GM12878 (cell line): Measurements from ENCODE around the gene HNMT. TPM values are rescaled to one million over a fixed set of nuclear protein-coding genes. Genes with fewer than 3 reads are reported as not detected.

Source experiments
- ATAC-seq: fragments of 200-7000 bp; cut with Tn5 transposase; 3 replicates; pipeline ENCODE4 v1.9.1; 2020; ENCODE audit warnings: mild to moderate bottlenecking, moderate library complexity
- BruUV-seq: library from RNA; stranded (reverse); fragments of 400-500 nt; replicated peaks from 2 replicates; lab custom pipeline; 2021; lab: Mats Ljungman, UMichigan
- CTCF ChIA-PET: fragments of 300-600 bp; sonication (Branson Sonifier 250); formaldehyde crosslinking; extraction: SDS; loops from one replicate; lab custom pipeline; 2021; ENCODE audit warnings: inconsistent platforms; lab: Yijun Ruan, JAX
- POLR2A ChIA-PET: fragments of 350-600 bp; formaldehyde crosslinking; extraction: SDS; loops from one replicate; lab custom pipeline; 2021; ENCODE audit warnings: inconsistent platforms; lab: Charles Lee
- RAD21 ChIA-PET: fragments of 300-600 bp; sonication (Branson Sonifier 250); formaldehyde crosslinking; loops from one replicate; lab custom pipeline; 2023; ENCODE audit warnings: antibody characterized with exemption; ENCODE audit not compliant: unreplicated experiment; lab: Charles Lee
- SMC1A ChIA-PET: fragments of 300-600 bp; sonication (Branson Sonifier 250); formaldehyde crosslinking; loops from one replicate; lab custom pipeline; 2023; ENCODE audit not compliant: unreplicated experiment, uncharacterized antibody; lab: Charles Lee
- DNase-seq: peaks from one replicate; pipeline ENCODE4 v3.0.0-alpha.2; 2011; ENCODE audit warnings: low read depth, low spot score
- FAIRE-seq: peaks from 3 replicates; lab custom pipeline; 2011; peaks lifted over from hg19 to GRCh38; lab: Jason Lieb, UNC
- H2AFZ ChIP-seq: 2 replicates; pipeline ENCODE4 v1.6.0; 2011; ENCODE audit warnings: low read depth, low read length, control low read depth; ENCODE audit not compliant: control insufficient read depth
- H3K27ac ChIP-seq: 2 replicates; pipeline ENCODE4 v1.5.1; 2011; ENCODE audit warnings: control low read depth; ENCODE audit not compliant: control insufficient read depth, insufficient read depth
- H3K27me3 ChIP-seq, 2 experiments: replicated peaks in 1 of 2; 2 replicates each; pipeline versions ENCODE4 v1.6.0 to v1.6.1; 2011; ENCODE audit warnings: low read length in 1 of 2; ENCODE audit not compliant: control insufficient read depth in 2 of 2, insufficient read depth in 2 of 2
- H3K36me3 ChIP-seq, 2 experiments: 2 replicates each; pipeline ENCODE4 v1.5.1; 2011; ENCODE audit warnings: low read length in 1 of 2; ENCODE audit not compliant: control insufficient read depth in 2 of 2, insufficient read depth in 2 of 2
- H3K4me1 ChIP-seq: 2 replicates; pipeline ENCODE4 v1.6.1; 2011; ENCODE audit warnings: mild to moderate bottlenecking, low read length, moderate library complexity, mixed read lengths; ENCODE audit not compliant: control insufficient read depth, insufficient read depth
- H3K4me2 ChIP-seq: 2 replicates; pipeline ENCODE4 v1.6.0; 2011; ENCODE audit warnings: control low read depth; ENCODE audit not compliant: control insufficient read depth, insufficient read depth
- H3K4me3 ChIP-seq: fragments of 200-600 bp; sonication (generic); 2 replicates; pipeline ENCODE4 v1.5.1; 2016
- H3K79me2 ChIP-seq: 2 replicates; pipeline ENCODE4 v1.6.0; 2011; ENCODE audit warnings: low read length; ENCODE audit not compliant: control insufficient read depth, insufficient read depth
- H3K9ac ChIP-seq: 2 replicates; pipeline ENCODE4 v1.8.0; 2011; ENCODE audit warnings: low read length, control low read depth, mixed read lengths; ENCODE audit not compliant: control insufficient read depth, insufficient read depth
- H3K9me3 ChIP-seq: replicated peaks from 3 replicates; pipeline ENCODE4 v1.5.1; 2011; ENCODE audit warnings: mild to moderate bottlenecking, low read length; ENCODE audit not compliant: control insufficient read depth, insufficient read depth
- H4K20me1 ChIP-seq: 2 replicates; pipeline ENCODE4 v1.6.0; 2011; ENCODE audit not compliant: control insufficient read depth, insufficient read depth
- IKZF1 ChIP-seq: fragments of 450-650 bp; conservative IDR thresholded peaks from 2 replicates; pipeline ENCODE4 v1.6.1; 2017; ENCODE audit warnings: antibody characterized with exemption, mild to moderate bottlenecking
- PML ChIP-seq: IDR thresholded peaks from 2 replicates; pipeline ENCODE4 v1.6.1; 2012; ENCODE audit warnings: low read length, inconsistent platforms
- SMC3 ChIP-seq: IDR thresholded peaks from 2 replicates; pipeline ENCODE4 v1.6.1; 2011; ENCODE audit warnings: low read length, improper control_type of control experiment, borderline replicate concordance
- SPI1 ChIP-seq: IDR thresholded peaks from 2 replicates; pipeline ENCODE4 v1.6.1; 2011; ENCODE audit warnings: low read depth, mild to moderate bottlenecking, low read length, moderate library complexity, borderline replicate concordance; ENCODE audit not compliant: insufficient read depth
- WGBS: methylation state at CpG from one replicate; pipeline ENCODE4 v1.1.6; 2016; ENCODE audit warnings: low lambda C conversion rate; ENCODE audit not compliant: insufficient replicate concordance, insufficient coverage; ENCODE audit errors: missing lambda C conversion rate; 5-methylcytosine and 5-hydroxymethylcytosine counted together
- in situ Hi-C: fragments of 300-500 bp; cut with MboI; formaldehyde crosslinking; loops from 9 replicates; pipeline ENCODE4 v1.14.3; 2018; ENCODE audit warnings: mixed read lengths
- intact Hi-C: fragments of 100-400 bp; cut with micrococcal nuclease; formaldehyde crosslinking; loops from one replicate; pipeline ENCODE4 v1.14.2; 2022; ENCODE audit not compliant: unreplicated experiment
- polyA plus RNA-seq, 11 experiments: library from polyadenylated mRNA; depleted of rRNA in 4 of 11; unstranded in 6 of 11; stranded (reverse) in 5 of 11; fragments of >200 nt; fragmentation: Nextera tagmentation in 4 of 11; fragmentation: Illumina TruSeq in 1 of 11; extraction: Ambion mirVana in 4 of 11; extraction: Trizol in 1 of 11; gene quantifications; 1 replicate in 1 of 11; 2 replicates in 10 of 11; pipeline versions ENCODE4 v1.2.1 to v1.2.3, GENCODE V29; 2011 to 2016; ENCODE audit warnings: inconsistent platforms in 2 of 11, missing spikeins in 2 of 11, low read depth in 1 of 11
- total RNA-seq, 4 experiments: library from RNA; depleted of rRNA in 3 of 4; stranded (reverse); fragments of >200 nt in 3 of 4; fragmentation: Illumina TruSeq in 1 of 4; extraction: Trizol in 1 of 4; gene quantifications; 2 replicates each; pipeline versions ENCODE4 v1.2.1 to v1.2.3, GENCODE V29; 2013 to 2021
- TF ChIP-seq, protein P1 (sequence below): IDR thresholded peaks from 2 replicates; pipeline ENCODE4 v1.6.1; 2012; ENCODE audit warnings: low read depth, low read length, improper control_type of control experiment

HNMT gene
- total and polyA plus RNA-seq, 10 of the 15 experiments (the other 5 are each of a cell fraction or from before 2014, with no cell fraction given) = not detected

DNA sequence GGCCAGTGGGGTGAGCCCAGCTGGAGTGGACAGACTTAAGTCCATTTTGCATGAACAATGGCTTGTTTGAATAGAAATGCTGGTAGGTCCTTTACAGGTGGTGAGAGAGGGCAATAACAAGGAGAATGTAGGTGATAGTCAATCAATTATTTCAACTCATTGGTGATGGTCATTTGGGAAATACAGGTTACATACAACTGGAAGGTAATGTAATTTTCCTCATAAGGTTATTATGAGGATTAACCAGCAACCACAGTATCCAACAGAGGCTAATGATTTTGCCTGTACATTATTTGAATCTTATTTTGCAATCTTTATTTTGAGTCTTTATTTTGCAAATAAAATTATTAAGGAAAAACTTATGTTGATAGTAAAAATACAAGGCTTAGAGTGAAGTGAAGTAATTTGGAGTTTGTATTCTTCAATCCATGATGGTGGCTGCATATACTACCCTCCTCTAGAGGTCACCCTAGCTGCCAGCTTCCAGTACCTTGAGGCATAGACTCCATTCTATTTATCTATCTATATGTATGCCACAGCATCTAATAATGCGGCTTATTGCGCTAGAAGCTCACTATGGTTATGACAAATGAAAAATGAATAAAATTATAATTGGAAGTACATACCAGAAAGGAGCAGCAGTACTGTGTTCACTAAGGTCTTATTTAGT, 20.5 kb upstream of the HNMT start:
- Histone ChIP-seq H3K79me2 (no peaks in the 10 kb centered on the region), H4K20me1 (no peaks in the 10 kb centered on the region), H3K36me3 (no peaks in the 10 kb centered on the region), H2AFZ (no peak overlapping the region), H3K4me3 (no peak overlapping the region), H3K9ac (no peak overlapping the region), H3K27ac (no peak overlapping the region), H3K4me1 (no peaks in the 10 kb centered on the region), H3K4me2 (no peak overlapping the region), H3K9me3 (no peaks in the 10 kb centered on the region), H3K27me3 (no peaks in the 10 kb centered on the region)
- intact Hi-C loops (loop anchor here (10.0 kb wide), 1 partner anchor 321 kb away; no protein-coding TSS in a partner anchor), in situ Hi-C loops (no loop called here)
- WGBS = 98% methylated on average over 2 of the region's 2 CpGs
- ChIA-PET CTCF (interaction anchor here (0.9 kb wide), 1 partner anchor 884 kb away, joined by 3 read pairs; no protein-coding TSS in a partner anchor), POLR2A (no interaction called here), SMC1A (no interaction called here), RAD21 (interaction anchor here (1.6 kb wide), 1 partner anchor 10 kb away, joined by 4 read pairs; no protein-coding TSS in a partner anchor)
- no peak for ATAC-seq
- TF ChIP-seq, protein P1, sequence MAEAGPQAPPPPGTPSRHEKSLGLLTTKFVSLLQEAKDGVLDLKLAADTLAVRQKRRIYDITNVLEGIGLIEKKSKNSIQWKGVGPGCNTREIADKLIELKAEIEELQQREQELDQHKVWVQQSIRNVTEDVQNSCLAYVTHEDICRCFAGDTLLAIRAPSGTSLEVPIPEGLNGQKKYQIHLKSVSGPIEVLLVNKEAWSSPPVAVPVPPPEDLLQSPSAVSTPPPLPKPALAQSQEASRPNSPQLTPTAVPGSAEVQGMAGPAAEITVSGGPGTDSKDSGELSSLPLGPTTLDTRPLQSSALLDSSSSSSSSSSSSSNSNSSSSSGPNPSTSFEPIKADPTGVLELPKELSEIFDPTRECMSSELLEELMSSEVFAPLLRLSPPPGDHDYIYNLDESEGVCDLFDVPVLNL = no peak
- no peak for TF ChIP-seq PML
- TF ChIP-seq IKZF1 = no peak
- no peak for TF ChIP-seq SMC3
- no peak for TF ChIP-seq SPI1
- FAIRE-seq = no peak
- no peak for DNase-seq
- no TSS peak for BruUV-seq
